ENCODE data around the gene ERG28.

- TF ChIP-seq, protein P1, sequence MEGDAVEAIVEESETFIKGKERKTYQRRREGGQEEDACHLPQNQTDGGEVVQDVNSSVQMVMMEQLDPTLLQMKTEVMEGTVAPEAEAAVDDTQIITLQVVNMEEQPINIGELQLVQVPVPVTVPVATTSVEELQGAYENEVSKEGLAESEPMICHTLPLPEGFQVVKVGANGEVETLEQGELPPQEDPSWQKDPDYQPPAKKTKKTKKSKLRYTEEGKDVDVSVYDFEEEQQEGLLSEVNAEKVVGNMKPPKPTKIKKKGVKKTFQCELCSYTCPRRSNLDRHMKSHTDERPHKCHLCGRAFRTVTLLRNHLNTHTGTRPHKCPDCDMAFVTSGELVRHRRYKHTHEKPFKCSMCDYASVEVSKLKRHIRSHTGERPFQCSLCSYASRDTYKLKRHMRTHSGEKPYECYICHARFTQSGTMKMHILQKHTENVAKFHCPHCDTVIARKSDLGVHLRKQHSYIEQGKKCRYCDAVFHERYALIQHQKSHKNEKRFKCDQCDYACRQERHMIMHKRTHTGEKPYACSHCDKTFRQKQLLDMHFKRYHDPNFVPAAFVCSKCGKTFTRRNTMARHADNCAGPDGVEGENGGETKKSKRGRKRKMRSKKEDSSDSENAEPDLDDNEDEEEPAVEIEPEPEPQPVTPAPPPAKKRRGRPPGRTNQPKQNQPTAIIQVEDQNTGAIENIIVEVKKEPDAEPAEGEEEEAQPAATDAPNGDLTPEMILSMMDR (IDR thresholded peaks at IDR 0.05; ENCODE audit: extremely low read depth in 1 of 2, insufficient read depth in 1 of 2, low read depth in 1 of 2, low read length in 2 of 2): no peak
- TF ChIP-seq POLR2A (IDR thresholded peaks at IDR 0.05; ENCODE audit: low read depth, low read length) (no peak), EZH2 (IDR thresholded peaks at IDR 0.05; ENCODE audit: borderline replicate concordance, low read depth, low read length, severe bottlenecking) (no peak), FOS (IDR thresholded peaks at IDR 0.05; ENCODE audit: borderline replicate concordance, insufficient read depth, low read length) (no peak), POLR2AphosphoS5 (IDR thresholded peaks at IDR 0.05; ENCODE audit: insufficient read depth, low read depth, low read length) (no peak)
- TF ChIP-seq, protein P2, sequence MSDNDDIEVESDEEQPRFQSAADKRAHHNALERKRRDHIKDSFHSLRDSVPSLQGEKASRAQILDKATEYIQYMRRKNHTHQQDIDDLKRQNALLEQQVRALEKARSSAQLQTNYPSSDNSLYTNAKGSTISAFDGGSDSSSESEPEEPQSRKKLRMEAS (IDR thresholded peaks at IDR 0.05; ENCODE audit: insufficient read depth, insufficient read length): no peak
Observed at GRCh38 chr14:75636100-75636692, 24.5 kb downstream of the ERG28 start.
